Endometrial microvascular endothelial cells (primary cell): ENCODE data around the gene DMD. TPM values are rescaled to one million over a fixed set of nuclear protein-coding genes. Genes with fewer than 3 reads are reported as not detected.

ENCODE experiments used
- in situ Hi-C: cut with HindIII; loops from 2 replicates; pipeline ENCODE4 v1.10.0; 2017; ENCODE audit warnings: low sequenced_read_pairs, low pct_unique_long_range_greater_than_20kb; ENCODE audit errors: inconsistent ontology term
- total RNA-seq: library from RNA; depleted of rRNA; stranded (reverse); fragments of >200 nt; gene quantifications from one replicate; pipeline ENCODE4 v1.2.3, GENCODE V29; 2015; ENCODE audit errors: inconsistent ontology term

Gene DMD
- total RNA-seq, 1 donor from 2014 or later = 1.2 TPM

DNA sequence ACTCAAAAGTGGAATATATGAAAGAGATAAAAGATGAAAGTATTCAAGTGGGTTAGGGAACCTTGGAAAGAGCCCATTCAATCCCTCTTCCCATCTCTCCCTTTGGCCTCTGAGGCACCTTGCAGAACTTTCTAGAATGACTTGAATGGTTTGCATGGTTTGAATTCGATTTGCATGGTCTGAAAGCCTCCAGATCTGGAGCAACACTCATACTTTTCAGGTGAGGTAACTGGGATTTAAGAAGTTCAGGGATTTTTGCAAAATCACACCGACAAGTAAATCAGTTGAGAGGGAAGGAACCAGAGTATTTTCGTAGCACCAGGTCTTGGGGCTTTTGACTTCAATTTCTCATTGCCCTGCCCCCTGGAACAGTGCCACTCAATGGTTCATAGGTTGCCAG, 1663.5 kb downstream of the DMD start:
- in situ Hi-C loops = no loop called here

GRCh38 chrX:31547416-31547815, 1663.9 kb downstream of the DMD start:
- in situ Hi-C loops = no loop called here

DNA sequence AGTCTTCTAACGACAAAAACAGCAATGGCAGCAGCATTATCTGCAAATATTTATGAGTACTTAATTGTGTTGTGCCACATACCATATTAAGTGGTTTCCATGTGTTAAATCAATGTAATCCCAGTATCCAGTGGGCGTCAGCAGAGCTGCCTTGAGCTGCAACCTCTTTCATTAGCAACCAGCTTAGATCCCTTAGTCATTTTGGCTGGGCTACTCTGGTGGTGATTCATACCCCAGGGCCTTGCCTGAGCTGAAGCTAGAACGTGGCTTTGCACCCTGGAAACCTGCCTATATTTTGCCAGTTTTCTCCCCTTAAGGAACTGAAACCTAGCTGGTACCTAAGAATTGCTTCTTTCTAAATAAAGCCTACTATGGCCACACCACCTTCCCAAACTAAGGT, 1665.2 kb downstream of the DMD start:
- in situ Hi-C loops = no loop called here

DNA sequence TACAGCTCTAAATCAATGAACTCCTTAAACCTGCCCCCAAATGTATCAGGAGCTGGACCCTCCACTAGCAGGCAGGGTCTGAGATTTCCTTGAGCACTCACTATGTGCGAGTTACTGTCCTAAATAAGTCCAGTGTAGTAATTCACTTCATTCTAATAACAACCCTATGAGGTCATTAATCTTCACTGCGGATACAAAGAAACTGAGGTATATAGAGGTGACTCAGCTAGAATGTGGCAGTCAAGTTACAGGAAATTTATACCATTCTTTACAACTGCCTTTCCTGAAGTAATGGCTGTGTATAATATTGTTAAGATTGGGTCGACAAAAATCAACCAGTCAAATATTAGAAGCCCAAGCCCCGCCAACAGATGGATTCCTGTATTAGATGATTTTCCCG, 1665.6 kb downstream of the DMD start:
- in situ Hi-C loops = no loop called here

DNA sequence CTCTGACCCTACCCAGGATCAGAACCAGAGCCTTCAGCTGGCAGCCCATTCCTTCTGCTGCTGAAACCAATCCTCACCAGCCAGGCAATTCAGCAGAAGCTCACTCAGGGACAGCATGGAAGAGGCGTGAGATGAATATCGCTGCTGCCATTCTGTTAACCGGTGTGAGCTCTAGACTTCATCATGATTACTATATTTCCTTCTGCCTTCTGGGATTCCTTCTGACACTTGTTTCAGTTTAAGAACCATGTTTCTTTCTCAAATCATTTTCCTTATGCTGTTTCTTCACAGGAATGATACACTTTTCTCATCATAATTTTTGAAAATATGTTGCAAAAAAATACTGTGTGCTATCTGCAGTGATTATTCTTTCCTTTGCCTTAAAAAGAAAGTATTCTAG, 1666.2 kb downstream of the DMD start:
- in situ Hi-C loops = no loop called here

- in situ Hi-C loops = no loop called here
These were observed 1667.7 kb downstream of the DMD start for GRCh38 chrX:31543634-31544033.

GRCh38 chrX:31542566-31542965, 1668.8 kb downstream of the DMD start:
- in situ Hi-C loops = no loop called here

- in situ Hi-C loops = no loop called here
These were observed 1671.0 kb downstream of the DMD start for GRCh38 chrX:31540313-31540712.

GRCh38 chrX:31527455-31528126, 1683.8 kb downstream of the DMD start:
- in situ Hi-C loops = no loop called here

GRCh38 chrX:31523884-31524536, 1687.3 kb downstream of the DMD start:
- in situ Hi-C loops = no loop called here

DNA sequence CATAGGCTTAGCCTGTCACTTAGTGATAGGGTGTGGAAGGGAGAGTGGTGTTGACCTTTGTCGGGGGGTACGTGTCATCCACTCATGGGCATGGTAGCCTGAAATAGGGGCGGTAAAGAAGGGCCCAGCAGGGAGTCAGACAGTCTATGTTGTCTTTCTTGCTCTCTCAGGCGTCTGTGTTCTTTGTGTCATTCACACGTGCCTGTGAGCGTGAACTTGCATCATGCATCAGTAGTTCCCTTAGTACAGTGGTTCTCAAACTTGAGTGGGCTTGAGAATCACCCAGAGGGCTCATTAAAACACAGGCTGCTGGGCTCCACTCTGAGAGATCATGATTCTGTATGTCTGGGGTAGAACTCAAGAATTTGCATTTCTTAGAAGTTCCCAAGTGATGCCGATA, 1688.6 kb downstream of the DMD start:
- in situ Hi-C loops = no loop called here

DNA sequence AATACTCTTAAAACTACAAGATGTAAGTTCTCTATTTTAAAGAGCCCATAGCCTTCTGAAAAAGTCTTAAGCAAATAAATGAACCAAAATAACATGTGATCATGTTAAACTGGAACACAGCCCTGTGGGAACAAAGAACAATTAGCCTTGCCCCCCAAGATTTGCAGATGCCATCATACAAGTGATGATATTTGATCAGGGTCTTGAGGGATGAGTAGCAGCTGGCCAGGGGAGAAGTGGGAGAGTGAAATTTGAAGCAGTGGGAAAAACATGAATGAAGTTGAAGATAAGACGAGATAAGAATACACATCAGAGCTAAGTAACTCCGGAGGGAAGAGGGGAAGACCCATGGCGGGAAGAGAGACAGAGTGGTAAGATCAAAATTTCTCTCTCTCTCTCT, 1689.4 kb downstream of the DMD start:
- in situ Hi-C loops = no loop called here

- in situ Hi-C loops = no loop called here
These were observed 1694.8 kb downstream of the DMD start for GRCh38 chrX:31516527-31516926.

- in situ Hi-C loops = no loop called here
These were observed 1703.0 kb downstream of the DMD start for GRCh38 chrX:31508338-31508737.

- in situ Hi-C loops = no loop called here
These were observed 1704.4 kb downstream of the DMD start for GRCh38 chrX:31506928-31507327.

GRCh38 chrX:31506360-31506759, 1705.0 kb downstream of the DMD start:
- in situ Hi-C loops = no loop called here

DNA sequence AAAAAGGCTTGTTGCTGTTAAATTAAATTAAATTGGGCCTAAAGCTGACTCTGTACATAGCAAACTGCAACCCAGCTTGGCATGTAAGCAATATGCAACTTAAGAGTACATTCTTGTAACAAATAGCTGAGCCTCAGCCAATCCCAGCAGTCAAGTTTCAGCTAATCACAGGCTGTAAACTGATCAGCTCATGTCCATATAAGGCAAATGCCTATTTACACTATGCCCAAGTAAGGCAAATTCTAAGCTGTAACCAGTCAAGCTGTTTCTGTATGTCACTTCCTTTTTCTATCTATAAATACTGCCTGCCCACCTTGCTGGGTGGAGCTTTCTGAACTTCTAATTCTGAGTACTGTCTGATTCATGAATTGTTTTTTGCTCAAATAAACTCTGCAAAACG, 1710.4 kb downstream of the DMD start:
- in situ Hi-C loops = no loop called here

DNA sequence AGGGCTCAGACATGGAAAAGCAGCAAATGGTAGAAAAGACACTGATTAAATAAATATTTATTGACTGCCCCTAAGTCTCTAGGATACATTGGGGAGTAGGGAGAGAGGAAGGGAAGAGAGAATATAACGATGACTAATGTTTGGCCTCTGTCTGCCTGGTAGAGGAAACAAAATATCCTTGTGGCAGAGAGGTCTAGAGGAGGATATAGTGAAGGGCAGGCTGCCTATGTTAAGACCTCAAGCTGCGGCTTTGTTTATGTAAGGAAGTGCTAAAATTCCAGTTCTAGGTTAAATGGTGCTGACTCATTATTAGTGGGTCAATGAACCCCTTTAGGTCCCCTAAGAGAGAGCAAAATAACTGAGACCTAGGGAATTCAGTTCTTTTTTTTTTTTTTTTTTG, 1712.2 kb downstream of the DMD start:
- in situ Hi-C loops = no loop called here

- in situ Hi-C loops = no loop called here
These were observed 1714.3 kb downstream of the DMD start for GRCh38 chrX:31497086-31497485.

- in situ Hi-C loops = no loop called here
These were observed 1723.4 kb downstream of the DMD start for GRCh38 chrX:31487951-31488350.

GRCh38 chrX:31483336-31483735, 1728.0 kb downstream of the DMD start:
- in situ Hi-C loops = no loop called here
